Hepatocyte (in vitro differentiated cells): Measurements from ENCODE around the gene UNC5A. TPM values are rescaled to one million over a fixed set of nuclear protein-coding genes. Genes with fewer than 3 reads are reported as not detected.

Source experiments
- DNase-seq: peaks from one replicate; pipeline ENCODE4 v3.0.0-alpha.2; 2016; ENCODE audit warnings: low spot score
- H2AFZ ChIP-seq: fragments of 200-600 bp; sonication (generic); 2 replicates; pipeline ENCODE4 v1.6.0; 2016; ENCODE audit warnings: antibody characterized with exemption, mild to moderate bottlenecking
- H3K27ac ChIP-seq: fragments of 200-600 bp; sonication (generic); 2 replicates; pipeline ENCODE4 v1.5.1; 2016; ENCODE audit warnings: mild to moderate bottlenecking
- H3K27me3 ChIP-seq: fragments of 200-600 bp; sonication (generic); 2 replicates; pipeline ENCODE4 v1.6.1; 2016
- H3K36me3 ChIP-seq: fragments of 200-600 bp; sonication (generic); replicated peaks from 2 replicates; pipeline ENCODE4 v1.5.1; 2016; ENCODE audit warnings: low read depth; ENCODE audit not compliant: insufficient read depth
- H3K4me1 ChIP-seq: fragments of 200-600 bp; sonication (generic); 2 replicates; pipeline ENCODE4 v1.5.1; 2016; ENCODE audit warnings: mild to moderate bottlenecking, moderate library complexity; ENCODE audit not compliant: insufficient read depth
- H3K4me2 ChIP-seq: fragments of 200-600 bp; sonication (generic); 2 replicates; pipeline ENCODE4 v1.6.0; 2016
- H3K4me3 ChIP-seq: fragments of 200-600 bp; sonication (generic); 2 replicates; pipeline ENCODE4 v1.5.1; 2016; ENCODE audit warnings: mild to moderate bottlenecking
- H3K79me2 ChIP-seq: fragments of 200-600 bp; sonication (generic); 2 replicates; pipeline ENCODE4 v1.6.0; 2017; ENCODE audit warnings: mild to moderate bottlenecking
- H3K9me2 ChIP-seq: fragments of 200-600 bp; sonication (generic); replicated peaks from 2 replicates; pipeline ENCODE4 v1.6.0; 2017; ENCODE audit warnings: mild to moderate bottlenecking; ENCODE audit not compliant: insufficient read depth
- H3K9me3 ChIP-seq: fragments of 200-600 bp; sonication (generic); 2 replicates; pipeline ENCODE4 v1.5.1; 2016; ENCODE audit warnings: low read depth, mild to moderate bottlenecking
- H4K20me1 ChIP-seq: fragments of 200-600 bp; sonication (generic); 2 replicates; pipeline ENCODE4 v1.6.0; 2016; ENCODE audit warnings: mild to moderate bottlenecking; ENCODE audit not compliant: insufficient read depth, poor library complexity, severe bottlenecking
- CTCF ChIP-seq: fragments of 200-600 bp; sonication (generic); IDR thresholded peaks from 2 replicates; pipeline ENCODE4 v1.5.1; 2016; ENCODE audit warnings: antibody characterized with exemption, mild to moderate bottlenecking; ENCODE audit not compliant: poor library complexity
- EZH2 ChIP-seq: fragments of 200-600 bp; sonication (generic); IDR thresholded peaks from 2 replicates; pipeline ENCODE4 v1.6.1; 2016; ENCODE audit warnings: antibody characterized with exemption, mild to moderate bottlenecking, borderline replicate concordance
- EZH2phosphoT487 ChIP-seq: fragments of 200-600 bp; sonication (generic); IDR thresholded peaks from one replicate; pipeline ENCODE4 v1.6.1; 2018; ENCODE audit warnings: antibody characterized with exemption, mild to moderate bottlenecking, low read depth, moderate library complexity; ENCODE audit not compliant: unreplicated experiment, severe bottlenecking
- WGBS: methylation state at CpG from one replicate; pipeline ENCODE4 v1.1.6; 2016; ENCODE audit warnings: low lambda C conversion rate; ENCODE audit errors: missing lambda C conversion rate; 5-methylcytosine and 5-hydroxymethylcytosine counted together
- polyA plus RNA-seq: library from polyadenylated mRNA; unstranded; fragments of >200 nt; fragmentation: Nextera tagmentation; extraction: Ambion mirVana; gene quantifications from 2 replicates; pipeline ENCODE4 v1.2.1, GENCODE V29; 2016
- total RNA-seq: library from RNA; depleted of rRNA; stranded (reverse); fragments of >200 nt; gene quantifications from 2 replicates; pipeline ENCODE4 v1.2.3, GENCODE V29; 2014

The UNC5A gene
- total and polyA plus RNA-seq, 2 experiments from 2014 or later, result 0.10 to 1.1 TPM

- TF ChIP-seq EZH2, result no peak
- H3K36me3 ChIP-seq, result no peaks in the 10 kb centered on the region
- H3K4me2 ChIP-seq, result no peak overlapping the region
- no peak overlapping the region for H3K4me3 ChIP-seq
- DNase-seq, result no peak
- H2AFZ ChIP-seq, result no peak overlapping the region
- WGBS, result 90% methylated on average over 17 of the region's 17 CpGs
- H3K79me2 ChIP-seq, result no peaks in the 10 kb centered on the region
- H3K27me3 ChIP-seq, result no peaks in the 10 kb centered on the region
- H4K20me1 ChIP-seq, result no peaks in the 10 kb centered on the region
- H3K27ac ChIP-seq, result no peak overlapping the region
- no peaks in the 10 kb centered on the region for H3K9me2 ChIP-seq
- no peaks in the 10 kb centered on the region for H3K4me1 ChIP-seq
- no peaks in the 10 kb centered on the region for H3K9me3 ChIP-seq
These were observed 41.7 kb downstream of the UNC5A start for GRCh38 chr5:176851871-176852658.

- H3K27ac ChIP-seq, result no peak overlapping the region
- H3K36me3 ChIP-seq, result no peaks in the 10 kb centered on the region
- H3K9me3 ChIP-seq, result no peaks in the 10 kb centered on the region
- DNase-seq, result no peak
- H2AFZ ChIP-seq, result no peak overlapping the region
- WGBS, result 83% methylated on average over 19 of the region's 20 CpGs
- no peaks in the 10 kb centered on the region for H3K79me2 ChIP-seq
- no peaks in the 10 kb centered on the region for H3K27me3 ChIP-seq
- H3K9me2 ChIP-seq, result no peaks in the 10 kb centered on the region
- H4K20me1 ChIP-seq, result no peaks in the 10 kb centered on the region
- no peak overlapping the region for H3K4me2 ChIP-seq
- TF ChIP-seq CTCF (no peak), EZH2 (no peak), EZH2phosphoT487 (no peak)
- H3K4me1 ChIP-seq, result no peaks in the 10 kb centered on the region
- no peak overlapping the region for H3K4me3 ChIP-seq
These were observed 42.9 kb downstream of the UNC5A start for GRCh38 chr5:176853151-176853778.

GRCh38 chr5:176854164-176854563 lies 43.8 kb downstream of the UNC5A start:
- H2AFZ ChIP-seq, result no peak overlapping the region
- WGBS, result 77% methylated on average over 8 of the region's 8 CpGs
- TF ChIP-seq CTCF, result no peak
- no peak for TF ChIP-seq EZH2phosphoT487
- no peak for TF ChIP-seq EZH2

GRCh38 chr5:176855598-176855997 lies 45.2 kb downstream of the UNC5A start:
- no peak overlapping the region for H3K4me2 ChIP-seq
- WGBS, result 92% methylated on average over 18 of the region's 18 CpGs
- no peaks in the 10 kb centered on the region for H3K9me3 ChIP-seq
- H2AFZ ChIP-seq, result no peak overlapping the region
- H4K20me1 ChIP-seq, result no peaks in the 10 kb centered on the region
- TF ChIP-seq EZH2 (no peak), CTCF (no peak), EZH2phosphoT487 (no peak)
- no peak for DNase-seq
- H3K27me3 ChIP-seq, result no peaks in the 10 kb centered on the region
- no peaks in the 10 kb centered on the region for H3K4me1 ChIP-seq
- no peaks in the 10 kb centered on the region for H3K36me3 ChIP-seq
- no peak overlapping the region for H3K4me3 ChIP-seq
- no peaks in the 10 kb centered on the region for H3K9me2 ChIP-seq
- H3K79me2 ChIP-seq, result no peaks in the 10 kb centered on the region
- no peak overlapping the region for H3K27ac ChIP-seq

More at GRCh38 chr5:176854164-176854563, 43.8 kb downstream of the UNC5A start:
- Histone ChIP-seq H3K9me3 (no peaks in the 10 kb centered on the region), H3K27me3 (no peaks in the 10 kb centered on the region), H3K79me2 (no peaks in the 10 kb centered on the region), H3K4me1 (no peaks in the 10 kb centered on the region), H4K20me1 (no peaks in the 10 kb centered on the region), H3K9me2 (no peaks in the 10 kb centered on the region), H3K4me2 (no peak overlapping the region), H3K27ac (no peak overlapping the region), H3K36me3 (no peaks in the 10 kb centered on the region), H3K4me3 (no peak overlapping the region)
- DNase-seq, result no peak
